Stimulated activated CD8-positive, alpha-beta memory T cell treated with anti-CD3 and anti-CD28 coated beads, Interleukin-12 subunit alpha, Interleukin-12 subunit beta, amount 100 ng/mL, for 4 hours (primary cell): ENCODE results near the gene EBPL.
"Not testable (repeated sequence)": the region's sequence is repeated elsewhere in the genome, so short reads cannot be mapped to it uniquely, and the experiment has no call there.

Experiments
- DNase-seq: peaks from one replicate; pipeline ENCODE4 v3.0.0-alpha.2; 2020; ENCODE audit warnings: low read depth

Gene EBPL

GRCh38 chr13:49635599-49636433 is 55.5 kb downstream of the EBPL start:
- no peak for DNase-seq

- DNase-seq, result no peak
These were observed 57.6 kb downstream of the EBPL start for GRCh38 chr13:49633710-49634109.

GRCh38 chr13:49632156-49632555 is 59.1 kb downstream of the EBPL start:
- DNase-seq, result no peak

GRCh38 chr13:49630580-49630979 is 60.7 kb downstream of the EBPL start:
- DNase-seq, result no peak

- no peak for DNase-seq
These were observed 61.3 kb downstream of the EBPL start for GRCh38 chr13:49629947-49630346.

GRCh38 chr13:49629196-49629938 is 61.9 kb downstream of the EBPL start:
- no peak for DNase-seq

GRCh38 chr13:49627831-49628652 is 63.2 kb downstream of the EBPL start, which contains the start of gene ARL11:
TSS of gene ARL11 (plus strand) at chr13:49628507. CDS start at chr13:49630448, 1,941 bp downstream.
- DNase-seq, result peak; percentile 17

GRCh38 chr13:49625392-49626079 is 65.8 kb downstream of the EBPL start:
- DNase-seq, result no peak

GRCh38 chr13:49624229-49624628 is 67.1 kb downstream of the EBPL start:
- DNase-seq, result no peak

- no peak for DNase-seq
These were observed 68.9 kb downstream of the EBPL start for GRCh38 chr13:49622174-49622946.

- no peak for DNase-seq
These were observed 71.1 kb downstream of the EBPL start for GRCh38 chr13:49620170-49620621.

GRCh38 chr13:49616676-49617065 is 74.6 kb downstream of the EBPL start:
- no peak for DNase-seq

- no peak for DNase-seq
These were observed 75.2 kb downstream of the EBPL start for GRCh38 chr13:49615836-49616675.

- not testable (repeated sequence) for DNase-seq
These were observed 79.2 kb downstream of the EBPL start for GRCh38 chr13:49612042-49612441.
